HepG2 (cell line): ENCODE results near the gene MYCBPAP. TPM values are rescaled to one million over a fixed set of nuclear protein-coding genes. Genes with fewer than 3 reads are reported as not detected.
A peak's percentile ranks its signal among the peaks of the same experiment; 100 is the strongest.

Source experiments
- AKNA ChIP-seq: sonication (generic); formaldehyde crosslinking; IDR thresholded peaks from 2 replicates; pipeline ENCODE4 v1.4.0; 2020; ENCODE audit warnings: missing genetic modification reagents, borderline replicate concordance
- ASH2L ChIP-seq: fragments of 300-600, 200-600 bp; sonication (generic); IDR thresholded peaks from 2 replicates; pipeline ENCODE4 v1.7.0; 2017; ENCODE audit warnings: low read depth, mild to moderate bottlenecking, moderate library complexity, mixed read lengths, low read length; ENCODE audit not compliant: insufficient read length
- CCDC6 ChIP-seq: sonication (generic); formaldehyde crosslinking; IDR thresholded peaks from 2 replicates; pipeline ENCODE4 v1.8.1; 2022; ENCODE audit warnings: mild to moderate bottlenecking, missing genetic modification reagents, moderate library complexity
- FOXA1 ChIP-seq, 2 experiments: fragments of 450-650 bp in 1 of 2; sonication (generic) in 1 of 2; formaldehyde crosslinking in 1 of 2; IDR thresholded peaks; 2 replicates each; pipeline versions ENCODE4 v1.4.0 to v1.6.1; 2016 to 2020; ENCODE audit warnings: missing genetic modification reagents in 1 of 2
- HCFC1 ChIP-seq: fragments of 150-350 bp; IDR thresholded peaks from 2 replicates; pipeline ENCODE4 v1.6.1; 2014; ENCODE audit warnings: low read depth, low read length
- HNRNPH1 ChIP-seq: fragments of 200-400 bp; formaldehyde crosslinking; optimal IDR thresholded peaks from 2 replicates; pipeline ENCODE3; 2017; ENCODE audit warnings: mild to moderate bottlenecking, low read depth, low read length
- HNRNPL ChIP-seq: fragments of 200-400 bp; formaldehyde crosslinking; IDR thresholded peaks from 2 replicates; pipeline ENCODE4 v1.6.1; 2017; ENCODE audit warnings: mild to moderate bottlenecking, low read depth, low read length
- LBX2 ChIP-seq: sonication (generic); formaldehyde crosslinking; IDR thresholded peaks from 2 replicates; pipeline ENCODE4 v1.5.0; 2020; ENCODE audit warnings: missing genetic modification reagents, mild to moderate bottlenecking, borderline replicate concordance
- MAFK ChIP-seq, 2 experiments: IDR thresholded peaks in 1 of 2; conservative IDR thresholded peaks in 1 of 2; 2 replicates each; pipeline ENCODE4 v1.6.1; 2011; ENCODE audit warnings: improper control_type of control experiment in 2 of 2, low read length in 2 of 2
- PCBP1 ChIP-seq: fragments of 200-400 bp; formaldehyde crosslinking; IDR thresholded peaks from 2 replicates; pipeline ENCODE4 v1.6.1; 2017; ENCODE audit warnings: mild to moderate bottlenecking, low read depth, low read length, borderline replicate concordance
- PREB ChIP-seq: sonication (generic); formaldehyde crosslinking; IDR thresholded peaks from 2 replicates; pipeline ENCODE4 v1.4.0; 2020; ENCODE audit warnings: missing genetic modification reagents
- RARG ChIP-seq: sonication (generic); formaldehyde crosslinking; IDR thresholded peaks from 2 replicates; pipeline ENCODE4 v1.4.0; 2020; ENCODE audit warnings: low read depth, mild to moderate bottlenecking, missing genetic modification reagents
- REXO4 ChIP-seq: sonication (generic); formaldehyde crosslinking; IDR thresholded peaks from 2 replicates; pipeline ENCODE4 v1.8.0; 2022; ENCODE audit warnings: missing genetic modification reagents, mild to moderate bottlenecking, borderline replicate concordance
- SNAPC2 ChIP-seq: sonication (generic); formaldehyde crosslinking; IDR thresholded peaks from 2 replicates; pipeline ENCODE4 v1.8.1; 2022; ENCODE audit warnings: mild to moderate bottlenecking, missing genetic modification reagents
- THAP7 ChIP-seq: sonication (generic); formaldehyde crosslinking; IDR thresholded peaks from 2 replicates; pipeline ENCODE4 v1.8.1; 2023; ENCODE audit warnings: mild to moderate bottlenecking, missing genetic modification reagents
- ZNF362 ChIP-seq: sonication (generic); formaldehyde crosslinking; IDR thresholded peaks from 2 replicates; pipeline ENCODE4 v1.4.0; 2020; ENCODE audit warnings: missing genetic modification reagents, mild to moderate bottlenecking, borderline replicate concordance
- ZNF674 ChIP-seq: sonication (generic); formaldehyde crosslinking; IDR thresholded peaks from 2 replicates; pipeline ENCODE4 v1.5.0; 2020; ENCODE audit warnings: low read depth, mild to moderate bottlenecking, missing genetic modification reagents
- ZNF740 ChIP-seq: sonication (generic); formaldehyde crosslinking; IDR thresholded peaks from 2 replicates; pipeline ENCODE4 v1.4.0; 2020; ENCODE audit warnings: missing genetic modification reagents
- ZNF747 ChIP-seq: sonication (generic); formaldehyde crosslinking; IDR thresholded peaks from 2 replicates; pipeline ENCODE4 v1.8.1; 2023; ENCODE audit warnings: missing genetic modification reagents, mild to moderate bottlenecking, borderline replicate concordance
- polyA plus RNA-seq, 8 experiments: library from polyadenylated mRNA; depleted of rRNA in 3 of 8; stranded (reverse) in 7 of 8; unstranded in 1 of 8; fragments of >200 nt; fragmentation: Illumina TruSeq in 4 of 8; extraction: Trizol in 4 of 8; gene quantifications; 2 replicates each; pipeline versions ENCODE4 v1.2.1 to v1.2.3, GENCODE V29; 2011 to 2016; ENCODE audit warnings: low read depth in 4 of 8, missing spikeins in 1 of 8, mixed read lengths in 1 of 8; ENCODE audit not compliant: insufficient read depth in 1 of 8
- total RNA-seq, 5 experiments: library from RNA; depleted of rRNA; stranded (reverse); fragments of >200 nt; fragmentation: Illumina TruSeq; extraction: Trizol; gene quantifications; 2 replicates each; pipeline ENCODE4 v1.2.3, GENCODE V29; 2016; ENCODE audit warnings: low read depth in 1 of 5

MYCBPAP gene
- total and polyA plus RNA-seq, 2 of the 13 experiments (the other 11 are each of a cell fraction or from before 2014, with no cell fraction given) = 0.22 to 0.24 TPM

GRCh38 chr17:50538549-50539410 is 30.5 kb downstream of the MYCBPAP start (continued):
- TF ChIP-seq ZNF740 (CRISPR knock-in tag) (no peak), FOXA1 (IDR thresholded peaks at IDR 0.05) (no peak), FOXA1 (CRISPR knock-in tag; IDR thresholded peaks at IDR 0.05) (no peak), ZNF747 (no peak), ZNF674 (CRISPR knock-in tag) (no peak), REXO4 (CRISPR knock-in tag) (no peak), HCFC1 (no peak), RARG (CRISPR knock-in tag) (no peak), ZNF362 (no peak), SNAPC2 (0 out of 2 replicates have a peak, but pooled peaks have one; percentile 42), ASH2L (peak; percentile 58), AKNA (CRISPR knock-in tag) (no peak), HNRNPH1 (no peak), LBX2 (CRISPR knock-in tag) (no peak), PCBP1 (no peak), HNRNPL (no peak), THAP7 (CRISPR knock-in tag) (no peak), CCDC6 (CRISPR knock-in tag) (no peak), MAFK (conservative IDR thresholded peaks at IDR 0.05 in 1 of 2, IDR thresholded peaks at IDR 0.05 in 1 of 2; ENCODE audit: low read length in 2 of 2) (peak; percentile 23 to 28; a peak in 2 of 4 replicates), PREB (0 out of 2 replicates have a peak, but pooled peaks have one; percentile 65)
